ENCODE measurements around the gene WDFY4. TPM values are rescaled to one million over a fixed set of nuclear protein-coding genes. Genes with fewer than 3 reads are reported as not detected.

The WDFY4 gene
- total RNA-seq, 1 donor from 2014 or later: 6.4 TPM

GRCh38 chr10:48923748-48924147 is 239.1 kb downstream of the WDFY4 start:
- Histone ChIP-seq H3K27ac (no peak overlapping the region), H3K36me3 (no peaks in the 10 kb centered on the region), H3K4me3 (no peak overlapping the region), H3K9me3 (no peaks in the 10 kb centered on the region), H3K4me1 (no peaks in the 10 kb centered on the region), H3K27me3 (no peaks in the 10 kb centered on the region)
- intact Hi-C loops (cut with DNase I): no loop called here
- no peak for TF ChIP-seq POLR2AphosphoS5 (IDR thresholded peaks at IDR 0.05; ENCODE audit: insufficient read depth in 1 of 2, low read depth in 1 of 2)
- TF ChIP-seq POLR2A (IDR thresholded peaks at IDR 0.05): no peak
- TF ChIP-seq, protein P1, sequence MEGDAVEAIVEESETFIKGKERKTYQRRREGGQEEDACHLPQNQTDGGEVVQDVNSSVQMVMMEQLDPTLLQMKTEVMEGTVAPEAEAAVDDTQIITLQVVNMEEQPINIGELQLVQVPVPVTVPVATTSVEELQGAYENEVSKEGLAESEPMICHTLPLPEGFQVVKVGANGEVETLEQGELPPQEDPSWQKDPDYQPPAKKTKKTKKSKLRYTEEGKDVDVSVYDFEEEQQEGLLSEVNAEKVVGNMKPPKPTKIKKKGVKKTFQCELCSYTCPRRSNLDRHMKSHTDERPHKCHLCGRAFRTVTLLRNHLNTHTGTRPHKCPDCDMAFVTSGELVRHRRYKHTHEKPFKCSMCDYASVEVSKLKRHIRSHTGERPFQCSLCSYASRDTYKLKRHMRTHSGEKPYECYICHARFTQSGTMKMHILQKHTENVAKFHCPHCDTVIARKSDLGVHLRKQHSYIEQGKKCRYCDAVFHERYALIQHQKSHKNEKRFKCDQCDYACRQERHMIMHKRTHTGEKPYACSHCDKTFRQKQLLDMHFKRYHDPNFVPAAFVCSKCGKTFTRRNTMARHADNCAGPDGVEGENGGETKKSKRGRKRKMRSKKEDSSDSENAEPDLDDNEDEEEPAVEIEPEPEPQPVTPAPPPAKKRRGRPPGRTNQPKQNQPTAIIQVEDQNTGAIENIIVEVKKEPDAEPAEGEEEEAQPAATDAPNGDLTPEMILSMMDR (IDR thresholded peaks at IDR 0.05): no peak
- peak in 1 of 2 donors; percentile 47 for DNase-seq (ENCODE audit: extremely low spot score in 2 of 2)

DNA sequence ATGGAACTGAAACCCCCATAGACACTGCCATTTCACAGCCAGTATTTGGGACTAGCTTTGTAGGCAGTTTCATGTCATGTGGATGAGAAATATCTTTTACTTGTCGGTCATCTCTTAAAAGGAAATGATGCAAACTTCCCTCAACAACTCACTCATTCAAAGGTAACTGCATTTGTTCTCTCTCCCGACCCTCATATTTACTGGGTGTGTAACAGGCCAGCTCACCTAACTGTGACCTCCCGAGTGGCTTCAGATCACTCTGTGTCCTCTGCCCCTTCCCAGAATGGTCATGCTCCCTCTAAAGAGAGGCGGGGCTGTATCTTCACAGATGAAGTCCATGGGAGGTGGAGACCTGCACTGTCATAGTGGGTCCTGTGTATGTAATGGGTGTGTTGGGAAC is 240.3 kb downstream of the WDFY4 start:
- Histone ChIP-seq H3K27me3 (no peaks in the 10 kb centered on the region), H3K27ac (no peak overlapping the region), H3K4me3 (no peak overlapping the region), H3K36me3 (no peaks in the 10 kb centered on the region), H3K4me1 (no peaks in the 10 kb centered on the region), H3K9me3 (no peaks in the 10 kb centered on the region)
- TF ChIP-seq POLR2AphosphoS5 (IDR thresholded peaks at IDR 0.05; ENCODE audit: insufficient read depth in 1 of 2, low read depth in 1 of 2) (no peak), POLR2A (IDR thresholded peaks at IDR 0.05) (no peak)
- TF ChIP-seq, protein P1 (IDR thresholded peaks at IDR 0.05): no peak
- peak in 1 of 2 donors; percentile 40 for DNase-seq (ENCODE audit: extremely low spot score in 2 of 2)
- intact Hi-C loops (cut with DNase I): no loop called here

- no peaks in the 10 kb centered on the region for H3K4me1 ChIP-seq
- no peaks in the 10 kb centered on the region for H3K36me3 ChIP-seq
- no peaks in the 10 kb centered on the region for H3K27me3 ChIP-seq
- H3K4me3 ChIP-seq: no peak overlapping the region
- TF ChIP-seq POLR2AphosphoS5 (IDR thresholded peaks at IDR 0.05; ENCODE audit: insufficient read depth in 1 of 2, low read depth in 1 of 2): no peak
- TF ChIP-seq, protein P1 (IDR thresholded peaks at IDR 0.05): no peak
- TF ChIP-seq POLR2A (IDR thresholded peaks at IDR 0.05): no peak
- intact Hi-C loops (cut with DNase I): no loop called here
- no peaks in the 10 kb centered on the region for H3K9me3 ChIP-seq
- H3K27ac ChIP-seq: no peak overlapping the region
- peak in 1 of 2 donors; percentile 52 for DNase-seq (ENCODE audit: extremely low spot score in 2 of 2)
Measured at GRCh38 chr10:48926255-48926654, 241.6 kb downstream of the WDFY4 start.

- Histone ChIP-seq H3K36me3 (no peaks in the 10 kb centered on the region), H3K4me1 (no peaks in the 10 kb centered on the region), H3K27me3 (no peaks in the 10 kb centered on the region), H3K27ac (no peak overlapping the region), H3K4me3 (no peak overlapping the region), H3K9me3 (no peaks in the 10 kb centered on the region)
- intact Hi-C loops (cut with DNase I): no loop called here
- DNase-seq (ENCODE audit: extremely low spot score in 2 of 2): peak; percentile 61 to 80
- TF ChIP-seq, protein P1 (IDR thresholded peaks at IDR 0.05): no peak
- TF ChIP-seq POLR2A (IDR thresholded peaks at IDR 0.05): no peak
- TF ChIP-seq POLR2AphosphoS5 (IDR thresholded peaks at IDR 0.05; ENCODE audit: insufficient read depth in 1 of 2, low read depth in 1 of 2): no peak
Measured at GRCh38 chr10:48926764-48927540, 242.3 kb downstream of the WDFY4 start.

- H3K27me3 ChIP-seq: no peaks in the 10 kb centered on the region
- H3K36me3 ChIP-seq: no peaks in the 10 kb centered on the region
- TF ChIP-seq, protein P1 (IDR thresholded peaks at IDR 0.05): no peak
- no peak for TF ChIP-seq POLR2AphosphoS5 (IDR thresholded peaks at IDR 0.05; ENCODE audit: insufficient read depth in 1 of 2, low read depth in 1 of 2)
- no peak for TF ChIP-seq POLR2A (IDR thresholded peaks at IDR 0.05)
- no peak overlapping the region for H3K27ac ChIP-seq
- DNase-seq (ENCODE audit: extremely low spot score in 2 of 2): peak; percentile 76 to 81
- H3K4me1 ChIP-seq: no peaks in the 10 kb centered on the region
- no peaks in the 10 kb centered on the region for H3K9me3 ChIP-seq
- H3K4me3 ChIP-seq: no peak overlapping the region
- intact Hi-C loops (cut with DNase I): no loop called here
Measured at GRCh38 chr10:48929413-48929990, 244.8 kb downstream of the WDFY4 start.
